ENCODE data around the gene USP44. TPM values are rescaled to one million over a fixed set of nuclear protein-coding genes. Genes with fewer than 3 reads are reported as not detected.

Gene USP44
- total and polyA plus RNA-seq, 2 experiments from 2014 or later: 235 to 248 TPM

GRCh38 chr12:95591731-95592130 is 40.5 kb upstream of the USP44 start (continued):
- TF ChIP-seq, protein P1, sequence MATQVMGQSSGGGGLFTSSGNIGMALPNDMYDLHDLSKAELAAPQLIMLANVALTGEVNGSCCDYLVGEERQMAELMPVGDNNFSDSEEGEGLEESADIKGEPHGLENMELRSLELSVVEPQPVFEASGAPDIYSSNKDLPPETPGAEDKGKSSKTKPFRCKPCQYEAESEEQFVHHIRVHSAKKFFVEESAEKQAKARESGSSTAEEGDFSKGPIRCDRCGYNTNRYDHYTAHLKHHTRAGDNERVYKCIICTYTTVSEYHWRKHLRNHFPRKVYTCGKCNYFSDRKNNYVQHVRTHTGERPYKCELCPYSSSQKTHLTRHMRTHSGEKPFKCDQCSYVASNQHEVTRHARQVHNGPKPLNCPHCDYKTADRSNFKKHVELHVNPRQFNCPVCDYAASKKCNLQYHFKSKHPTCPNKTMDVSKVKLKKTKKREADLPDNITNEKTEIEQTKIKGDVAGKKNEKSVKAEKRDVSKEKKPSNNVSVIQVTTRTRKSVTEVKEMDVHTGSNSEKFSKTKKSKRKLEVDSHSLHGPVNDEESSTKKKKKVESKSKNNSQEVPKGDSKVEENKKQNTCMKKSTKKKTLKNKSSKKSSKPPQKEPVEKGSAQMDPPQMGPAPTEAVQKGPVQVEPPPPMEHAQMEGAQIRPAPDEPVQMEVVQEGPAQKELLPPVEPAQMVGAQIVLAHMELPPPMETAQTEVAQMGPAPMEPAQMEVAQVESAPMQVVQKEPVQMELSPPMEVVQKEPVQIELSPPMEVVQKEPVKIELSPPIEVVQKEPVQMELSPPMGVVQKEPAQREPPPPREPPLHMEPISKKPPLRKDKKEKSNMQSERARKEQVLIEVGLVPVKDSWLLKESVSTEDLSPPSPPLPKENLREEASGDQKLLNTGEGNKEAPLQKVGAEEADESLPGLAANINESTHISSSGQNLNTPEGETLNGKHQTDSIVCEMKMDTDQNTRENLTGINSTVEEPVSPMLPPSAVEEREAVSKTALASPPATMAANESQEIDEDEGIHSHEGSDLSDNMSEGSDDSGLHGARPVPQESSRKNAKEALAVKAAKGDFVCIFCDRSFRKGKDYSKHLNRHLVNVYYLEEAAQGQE (IDR thresholded peaks at IDR 0.05; ENCODE audit: unreplicated experiment): no peak
- TF ChIP-seq JUNB (IDR thresholded peaks at IDR 0.05; ENCODE audit: unreplicated experiment): no peak
- no peak for TF ChIP-seq EZH2 (IDR thresholded peaks at IDR 0.05; ENCODE audit: low read depth, unreplicated experiment)
- no peak for TF ChIP-seq NANOG (IDR thresholded peaks at IDR 0.05; ENCODE audit: borderline replicate concordance)
- TF ChIP-seq CREB1 (CRISPR knock-in tag; IDR thresholded peaks at IDR 0.05; ENCODE audit: low read depth): no peak
- no peak for TF ChIP-seq STAT1 (IDR thresholded peaks at IDR 0.05; ENCODE audit: unreplicated experiment)
- no peak for TF ChIP-seq EZH2phosphoT487 (IDR thresholded peaks at IDR 0.05; ENCODE audit: unreplicated experiment)

DNA sequence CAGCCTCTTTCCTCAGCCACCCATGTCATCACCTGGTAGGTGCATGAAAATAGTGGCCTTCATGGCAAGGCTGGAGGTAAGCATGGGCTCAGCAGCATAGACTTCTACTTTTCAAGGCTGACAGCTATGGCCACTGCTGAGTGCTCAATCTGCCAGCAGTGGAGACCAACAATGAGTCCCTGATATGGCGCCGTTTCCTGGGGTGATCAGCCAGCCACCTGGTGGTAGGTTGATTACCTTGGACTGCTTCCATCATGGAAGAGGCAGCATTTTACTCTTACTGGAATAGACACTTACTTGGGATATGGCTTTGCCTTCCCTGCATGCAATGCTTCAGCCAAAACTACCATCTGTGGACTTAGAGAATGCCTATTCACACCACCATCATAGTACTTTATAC is 39.5 kb upstream of the USP44 start:
- H2AFZ ChIP-seq: no peak overlapping the region
- H3K4me3 Mint-ChIP-seq: no peak overlapping the region
- no peak for ATAC-seq

More for the DNA sequence above, 39.5 kb upstream of the USP44 start:
- Mint-ChIP-seq H3K9me3 (no peaks in the 10 kb centered on the region), H3K4me1 (peaks cover 18% of the 10 kb centered on the region; the same call in 2 of the 3 replicates), H3K36me3 (ENCODE audit: low read depth) (no peaks in the 10 kb centered on the region), H3K27me3 (ENCODE audit: insufficient read depth, low read depth, poor library complexity) (peaks cover 3% of the 10 kb centered on the region), H3K27ac (no peak overlapping the region)
- Histone ChIP-seq H3K27me3 (ENCODE audit: insufficient read depth) (no peaks in the 10 kb centered on the region), H3K27ac (ENCODE audit: low read depth) (no peak overlapping the region), H4K20me1 (replicated peaks; ENCODE audit: insufficient read depth) (no peaks in the 10 kb centered on the region), H3K36me3 (ENCODE audit: insufficient read depth) (no peaks in the 10 kb centered on the region), H3K9me2 (ENCODE audit: insufficient read depth) (no peaks in the 10 kb centered on the region), H3K4me2 (no peak overlapping the region), H3K4me3 (no peak overlapping the region), H3K4me1 (ENCODE audit: insufficient read depth) (peaks cover 18% of the 10 kb centered on the region), H3F3A (replicated peaks; ENCODE audit: low read depth) (no peaks in the 10 kb centered on the region), H3K79me2 (replicated peaks; ENCODE audit: insufficient read depth) (no peaks in the 10 kb centered on the region; the same call in none of the 2 replicates)
- TF ChIP-seq, protein P2, sequence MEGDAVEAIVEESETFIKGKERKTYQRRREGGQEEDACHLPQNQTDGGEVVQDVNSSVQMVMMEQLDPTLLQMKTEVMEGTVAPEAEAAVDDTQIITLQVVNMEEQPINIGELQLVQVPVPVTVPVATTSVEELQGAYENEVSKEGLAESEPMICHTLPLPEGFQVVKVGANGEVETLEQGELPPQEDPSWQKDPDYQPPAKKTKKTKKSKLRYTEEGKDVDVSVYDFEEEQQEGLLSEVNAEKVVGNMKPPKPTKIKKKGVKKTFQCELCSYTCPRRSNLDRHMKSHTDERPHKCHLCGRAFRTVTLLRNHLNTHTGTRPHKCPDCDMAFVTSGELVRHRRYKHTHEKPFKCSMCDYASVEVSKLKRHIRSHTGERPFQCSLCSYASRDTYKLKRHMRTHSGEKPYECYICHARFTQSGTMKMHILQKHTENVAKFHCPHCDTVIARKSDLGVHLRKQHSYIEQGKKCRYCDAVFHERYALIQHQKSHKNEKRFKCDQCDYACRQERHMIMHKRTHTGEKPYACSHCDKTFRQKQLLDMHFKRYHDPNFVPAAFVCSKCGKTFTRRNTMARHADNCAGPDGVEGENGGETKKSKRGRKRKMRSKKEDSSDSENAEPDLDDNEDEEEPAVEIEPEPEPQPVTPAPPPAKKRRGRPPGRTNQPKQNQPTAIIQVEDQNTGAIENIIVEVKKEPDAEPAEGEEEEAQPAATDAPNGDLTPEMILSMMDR (conservative IDR thresholded peaks at IDR 0.05; ENCODE audit: low read depth in 2 of 2): 0 out of 4 replicates have a peak, but pooled peaks of 1 of the 2 experiments have one; percentile 6
- TF ChIP-seq EZH2 (IDR thresholded peaks at IDR 0.05; ENCODE audit: low read depth, unreplicated experiment): no peak
- TF ChIP-seq, protein P3, sequence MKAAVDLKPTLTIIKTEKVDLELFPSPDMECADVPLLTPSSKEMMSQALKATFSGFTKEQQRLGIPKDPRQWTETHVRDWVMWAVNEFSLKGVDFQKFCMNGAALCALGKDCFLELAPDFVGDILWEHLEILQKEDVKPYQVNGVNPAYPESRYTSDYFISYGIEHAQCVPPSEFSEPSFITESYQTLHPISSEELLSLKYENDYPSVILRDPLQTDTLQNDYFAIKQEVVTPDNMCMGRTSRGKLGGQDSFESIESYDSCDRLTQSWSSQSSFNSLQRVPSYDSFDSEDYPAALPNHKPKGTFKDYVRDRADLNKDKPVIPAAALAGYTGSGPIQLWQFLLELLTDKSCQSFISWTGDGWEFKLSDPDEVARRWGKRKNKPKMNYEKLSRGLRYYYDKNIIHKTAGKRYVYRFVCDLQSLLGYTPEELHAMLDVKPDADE (IDR thresholded peaks at IDR 0.05): no peak
- no peak for DNase-seq (ENCODE audit: low spot score)

All from GM23338 (cell line).